HL-60 (cell line): Measurements from ENCODE around the gene CASP5.

Experiments
- CTCF ChIP-seq: IDR thresholded peaks from one replicate; pipeline ENCODE4 v1.5.1; 2011; ENCODE audit warnings: low read length, control low read depth, inconsistent platforms; ENCODE audit not compliant: insufficient read depth
- GABPA ChIP-seq: IDR thresholded peaks from 2 replicates; pipeline ENCODE4 v1.6.1; 2012; ENCODE audit warnings: low read depth
- POLR2AphosphoS5 ChIP-seq: IDR thresholded peaks from 2 replicates; pipeline ENCODE4 v1.6.1; 2012; ENCODE audit warnings: low read depth
- REST ChIP-seq: IDR thresholded peaks from 2 replicates; pipeline ENCODE4 v1.6.1; 2012; ENCODE audit warnings: low read depth; ENCODE audit not compliant: insufficient replicate concordance

GRCh38 chr11:105070306-105070705 lies 47.3 kb upstream of the CASP5 start:
- TF ChIP-seq CTCF = no peak
- TF ChIP-seq POLR2AphosphoS5 = no peak
- TF ChIP-seq GABPA = no peak
- no peak for TF ChIP-seq REST
